Epithelial cell of esophagus (primary cell): Measurements from ENCODE around the gene ACYP2.
A peak's percentile ranks its signal among the peaks of the same experiment; 100 is the strongest.

ENCODE experiments used
- DNase-seq: peaks from one replicate; pipeline ENCODE4 v3.0.0; 2010; ENCODE audit warnings: low read depth
- H3K4me3 ChIP-seq: 2 replicates; pipeline ENCODE4 v1.5.1; 2011; ENCODE audit warnings: mild to moderate bottlenecking, low read length, control low read depth
- CTCF ChIP-seq: IDR thresholded peaks from 2 replicates; pipeline ENCODE4 v1.5.1; 2011; ENCODE audit warnings: low read depth, mild to moderate bottlenecking, low read length, control low read depth, inconsistent platforms; ENCODE audit not compliant: insufficient read depth; ENCODE audit errors: missing control alignments

The ACYP2 gene

GRCh38 chr2:54271189-54271588 lies 155.8 kb downstream of the ACYP2 start:
- no peak for DNase-seq
- TF ChIP-seq CTCF, result no peak
- no peak overlapping the region for H3K4me3 ChIP-seq

- no peak overlapping the region for H3K4me3 ChIP-seq
- DNase-seq, result no peak
- no peak for TF ChIP-seq CTCF
Measured at GRCh38 chr2:54271843-54272627, 156.6 kb downstream of the ACYP2 start.

DNA sequence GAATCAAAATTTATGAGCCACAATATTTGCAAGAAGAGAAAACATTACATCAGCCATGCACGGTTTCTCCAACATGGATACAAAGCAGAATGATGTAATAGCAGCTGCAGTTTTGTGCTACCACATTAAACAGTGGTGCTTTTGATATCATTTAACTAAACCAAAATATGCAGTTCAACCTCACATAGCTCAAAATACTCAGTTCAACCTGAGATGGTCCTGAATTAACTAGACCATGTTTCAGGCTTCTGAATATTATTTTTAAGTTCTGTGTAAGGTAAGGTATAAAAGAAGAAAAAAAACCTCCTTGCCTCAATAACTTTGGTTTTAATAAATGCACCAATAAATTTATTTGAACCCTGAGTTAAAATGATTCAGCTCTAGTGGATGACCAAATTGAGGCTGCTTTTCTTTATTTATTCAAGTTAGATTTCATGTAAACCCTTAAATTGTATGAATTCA lies 159.4 kb downstream of the ACYP2 start:
- TF ChIP-seq CTCF, result no peak
- no peak overlapping the region for H3K4me3 ChIP-seq
- DNase-seq, result peak; percentile 2

- TF ChIP-seq CTCF, result no peak
- H3K4me3 ChIP-seq, result no peak overlapping the region
- DNase-seq, result no peak
Measured at GRCh38 chr2:54275541-54275940, 160.1 kb downstream of the ACYP2 start.

GRCh38 chr2:54279385-54279784 lies 164.0 kb downstream of the ACYP2 start:
- DNase-seq, result no peak
- no peak overlapping the region for H3K4me3 ChIP-seq
- TF ChIP-seq CTCF, result peak; percentile 5

GRCh38 chr2:54284826-54285225 lies 169.4 kb downstream of the ACYP2 start:
- no peak for TF ChIP-seq CTCF
- no peak for DNase-seq
- H3K4me3 ChIP-seq, result no peak overlapping the region

- no peak for DNase-seq
- H3K4me3 ChIP-seq, result no peak overlapping the region
- no peak for TF ChIP-seq CTCF
Measured at GRCh38 chr2:54285451-54285850, 170.0 kb downstream of the ACYP2 start.
